ENCODE data around the gene CCSER2.

Gene CCSER2

DNA sequence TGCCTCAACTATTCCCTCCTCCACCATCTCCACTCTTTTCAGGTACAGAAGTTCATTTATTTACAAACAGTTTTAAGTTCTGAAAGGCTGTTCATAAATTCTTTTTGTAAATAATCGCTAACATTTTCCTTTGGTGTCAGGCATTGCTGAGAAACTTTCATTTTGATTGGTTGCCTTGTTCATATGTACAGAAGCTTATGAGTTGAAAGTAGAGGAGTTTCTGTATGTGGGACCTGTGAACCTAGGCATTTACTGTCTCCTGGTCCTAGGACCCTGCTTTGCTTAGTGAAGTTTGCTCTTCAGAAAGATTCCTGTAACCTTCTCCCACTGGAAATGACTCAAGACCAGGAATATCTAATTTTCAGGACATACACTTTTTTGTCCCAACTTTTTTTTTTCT is 30.4 kb downstream of the CCSER2 start:
- Histone ChIP-seq H3K27ac (ENCODE audit: insufficient read depth, low read length, poor library complexity, severe bottlenecking) (no peak overlapping the region), H3K27me3 (replicated peaks; ENCODE audit: control insufficient read depth, insufficient read depth, low read length, poor library complexity, severe bottlenecking) (no peaks in the 10 kb centered on the region), H3K4me1 (ENCODE audit: control insufficient read depth, insufficient read depth, low read length, poor library complexity, severe bottlenecking) (peaks cover 9% of the 10 kb centered on the region), H3K36me3 (ENCODE audit: control insufficient read depth, insufficient read depth, low read length) (no peaks in the 10 kb centered on the region), H3K9me3 (ENCODE audit: control insufficient read depth, low read length) (no peaks in the 10 kb centered on the region), H3K4me3 (ENCODE audit: insufficient read depth, low read depth, low read length, poor library complexity, severe bottlenecking) (no peak overlapping the region)
- no peak for DNase-seq

DNA sequence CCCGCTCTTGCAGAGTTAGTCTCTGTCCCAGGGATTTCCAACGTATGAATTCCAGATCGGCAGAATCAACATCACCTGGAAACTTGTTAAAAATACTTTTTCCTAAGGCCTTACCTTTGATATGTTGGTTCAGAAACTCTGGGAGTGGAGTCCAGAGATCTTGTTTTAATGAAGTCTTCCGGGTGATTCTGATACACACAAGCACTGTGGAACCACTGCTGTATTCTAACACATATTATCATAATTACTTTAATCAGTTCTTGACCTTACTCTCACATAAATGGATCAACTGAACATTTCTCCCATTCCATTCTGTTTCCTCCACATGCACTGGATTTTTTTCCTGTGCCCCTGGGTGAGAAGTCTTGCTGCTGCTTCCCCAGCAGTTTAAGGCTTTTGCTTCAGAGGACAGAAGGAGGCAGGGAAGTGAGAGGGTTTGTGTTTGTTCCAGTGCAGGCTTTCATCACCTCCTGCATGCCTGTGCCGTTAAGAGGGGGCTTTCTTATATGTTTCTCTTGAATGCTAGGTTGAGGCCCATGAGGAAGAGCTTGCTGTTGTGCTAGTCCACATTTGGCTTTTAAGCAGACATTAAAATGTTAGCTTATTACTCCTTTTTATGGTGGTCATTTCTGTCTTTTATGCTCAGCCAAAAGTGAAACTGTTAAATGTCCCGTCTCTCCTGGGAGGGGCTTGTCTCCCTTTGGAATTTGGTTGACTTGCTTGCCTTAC is 32.4 kb downstream of the CCSER2 start:
- Histone ChIP-seq H3K4me1 (ENCODE audit: control insufficient read depth, insufficient read depth, low read length, poor library complexity, severe bottlenecking) (peaks cover 9% of the 10 kb centered on the region), H3K9me3 (ENCODE audit: control insufficient read depth, low read length) (no peaks in the 10 kb centered on the region), H3K4me3 (ENCODE audit: insufficient read depth, low read depth, low read length, poor library complexity, severe bottlenecking) (no peak overlapping the region), H3K27me3 (replicated peaks; ENCODE audit: control insufficient read depth, insufficient read depth, low read length, poor library complexity, severe bottlenecking) (no peaks in the 10 kb centered on the region), H3K27ac (ENCODE audit: insufficient read depth, low read length, poor library complexity, severe bottlenecking) (no peak overlapping the region), H3K36me3 (ENCODE audit: control insufficient read depth, insufficient read depth, low read length) (no peaks in the 10 kb centered on the region)
- DNase-seq, result no peak

DNA sequence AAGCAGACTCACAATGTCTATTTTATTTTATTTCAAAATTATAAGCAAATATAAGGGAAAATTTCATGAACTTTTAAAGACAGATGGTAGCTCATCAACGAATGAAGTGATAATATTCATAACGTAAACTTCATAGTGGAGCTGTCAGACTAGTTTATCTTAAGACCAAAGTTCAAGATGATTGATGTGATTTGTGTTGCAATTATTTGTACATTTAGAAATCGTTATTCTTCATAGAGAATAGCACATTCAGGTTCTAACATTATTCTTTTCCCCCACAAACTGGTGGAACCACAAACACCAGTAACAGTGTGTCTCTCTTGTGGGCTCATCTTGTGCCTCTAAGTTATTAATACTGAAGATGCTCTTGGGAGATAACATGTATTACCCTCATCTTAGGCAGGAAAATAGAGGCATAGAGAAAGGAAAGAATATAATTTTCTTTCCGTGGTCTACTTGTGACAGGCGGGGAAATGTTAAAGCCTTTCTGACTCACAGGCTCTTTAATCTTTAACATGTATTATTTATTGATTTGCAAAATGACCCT is 37.0 kb downstream of the CCSER2 start:
- no peaks in the 10 kb centered on the region for H3K9me3 ChIP-seq (ENCODE audit: control insufficient read depth, low read length)
- no peak for DNase-seq
- no peaks in the 10 kb centered on the region for H3K27me3 ChIP-seq (replicated peaks; ENCODE audit: control insufficient read depth, insufficient read depth, low read length, poor library complexity, severe bottlenecking)
- H3K4me1 ChIP-seq (ENCODE audit: control insufficient read depth, insufficient read depth, low read length, poor library complexity, severe bottlenecking), result peaks cover 3% of the 10 kb centered on the region
- H3K4me3 ChIP-seq (ENCODE audit: insufficient read depth, low read depth, low read length, poor library complexity, severe bottlenecking), result no peak overlapping the region
- no peak overlapping the region for H3K27ac ChIP-seq (ENCODE audit: insufficient read depth, low read length, poor library complexity, severe bottlenecking)
- H3K36me3 ChIP-seq (ENCODE audit: control insufficient read depth, insufficient read depth, low read length), result no peaks in the 10 kb centered on the region

DNA sequence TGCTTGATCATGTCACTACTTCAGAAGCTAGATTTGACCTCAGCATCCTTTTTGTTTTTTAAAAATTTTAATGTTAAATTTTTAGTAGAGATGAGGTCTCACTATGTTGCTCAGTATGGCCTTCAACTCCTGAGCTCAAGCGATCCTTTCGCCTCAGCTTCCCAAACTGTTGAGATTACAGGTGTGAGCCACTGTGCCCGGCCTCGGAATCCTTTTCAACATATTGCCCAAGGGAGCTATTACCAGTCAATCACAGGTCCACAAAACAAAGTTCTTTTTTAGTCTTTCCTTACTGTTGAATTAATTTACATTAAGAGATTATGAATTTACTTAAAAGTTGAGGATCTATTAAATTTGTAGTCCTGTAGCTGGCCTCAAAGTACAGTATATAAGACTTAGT is 37.7 kb downstream of the CCSER2 start:
- H3K9me3 ChIP-seq (ENCODE audit: control insufficient read depth, low read length), result no peaks in the 10 kb centered on the region
- H3K4me1 ChIP-seq (ENCODE audit: control insufficient read depth, insufficient read depth, low read length, poor library complexity, severe bottlenecking), result peaks cover 3% of the 10 kb centered on the region
- H3K36me3 ChIP-seq (ENCODE audit: control insufficient read depth, insufficient read depth, low read length), result peaks cover 2% of the 10 kb centered on the region

DNA sequence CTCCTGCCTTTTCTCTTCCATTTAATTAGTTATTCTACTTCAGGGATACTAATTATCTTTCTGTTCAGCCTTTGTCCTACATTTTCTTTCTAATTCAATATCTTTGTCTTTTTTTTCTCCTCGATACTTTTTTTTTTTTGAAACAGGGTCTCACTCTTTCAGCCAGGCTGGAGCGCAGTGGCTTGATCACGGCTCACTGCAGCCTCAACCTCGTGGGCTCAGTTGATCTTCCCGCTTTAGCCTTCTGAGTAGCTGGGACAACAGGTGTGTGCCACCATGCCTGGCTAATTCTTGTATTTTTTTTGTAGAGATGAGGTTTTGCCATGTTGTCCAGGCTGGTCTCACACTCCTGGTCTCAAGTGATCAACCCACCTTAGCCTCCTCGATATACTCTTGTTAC is 38.9 kb downstream of the CCSER2 start:
- no peak overlapping the region for H3K27ac ChIP-seq (ENCODE audit: insufficient read depth, low read length, poor library complexity, severe bottlenecking)
- no peaks in the 10 kb centered on the region for H3K9me3 ChIP-seq (ENCODE audit: control insufficient read depth, low read length)
- H3K27me3 ChIP-seq (replicated peaks; ENCODE audit: control insufficient read depth, insufficient read depth, low read length, poor library complexity, severe bottlenecking), result no peaks in the 10 kb centered on the region
- peaks cover 11% of the 10 kb centered on the region for H3K36me3 ChIP-seq (ENCODE audit: control insufficient read depth, insufficient read depth, low read length)
- H3K4me3 ChIP-seq (ENCODE audit: insufficient read depth, low read depth, low read length, poor library complexity, severe bottlenecking), result no peak overlapping the region
- no peaks in the 10 kb centered on the region for H3K4me1 ChIP-seq (ENCODE audit: control insufficient read depth, insufficient read depth, low read length, poor library complexity, severe bottlenecking)
- no peak for DNase-seq

More for the DNA sequence above, 37.7 kb downstream of the CCSER2 start:
- Histone ChIP-seq H3K27ac (ENCODE audit: insufficient read depth, low read length, poor library complexity, severe bottlenecking) (no peak overlapping the region), H3K27me3 (replicated peaks; ENCODE audit: control insufficient read depth, insufficient read depth, low read length, poor library complexity, severe bottlenecking) (no peaks in the 10 kb centered on the region), H3K4me3 (ENCODE audit: insufficient read depth, low read depth, low read length, poor library complexity, severe bottlenecking) (no peak overlapping the region)
- no peak for DNase-seq

DNA sequence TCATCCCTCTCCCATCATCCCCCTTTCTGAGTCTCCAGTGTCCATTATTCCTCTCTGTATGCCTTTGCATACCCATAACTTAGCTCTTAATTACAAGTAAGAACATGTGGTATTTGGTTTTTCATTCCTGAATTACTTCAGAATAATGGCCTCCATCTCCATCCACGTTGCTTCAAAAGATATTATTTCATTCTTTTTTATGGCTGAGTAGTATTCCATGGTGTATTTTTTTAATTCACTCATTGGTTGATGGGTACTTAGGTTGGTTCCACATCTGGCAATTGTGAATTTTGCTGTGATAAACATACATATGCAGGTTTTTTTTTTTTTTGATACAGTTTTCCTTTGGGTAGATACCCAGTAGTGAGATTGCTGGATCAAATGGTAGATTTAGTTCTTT is 40.4 kb downstream of the CCSER2 start:
- H3K27me3 ChIP-seq (replicated peaks; ENCODE audit: control insufficient read depth, insufficient read depth, low read length, poor library complexity, severe bottlenecking), result no peaks in the 10 kb centered on the region
- H3K9me3 ChIP-seq (ENCODE audit: control insufficient read depth, low read length), result no peaks in the 10 kb centered on the region
- no peaks in the 10 kb centered on the region for H3K4me1 ChIP-seq (ENCODE audit: control insufficient read depth, insufficient read depth, low read length, poor library complexity, severe bottlenecking)
- DNase-seq, result no peak
- H3K4me3 ChIP-seq (ENCODE audit: insufficient read depth, low read depth, low read length, poor library complexity, severe bottlenecking), result no peak overlapping the region
- H3K36me3 ChIP-seq (ENCODE audit: control insufficient read depth, insufficient read depth, low read length), result peaks cover 17% of the 10 kb centered on the region
- no peak overlapping the region for H3K27ac ChIP-seq (ENCODE audit: insufficient read depth, low read length, poor library complexity, severe bottlenecking)

DNA sequence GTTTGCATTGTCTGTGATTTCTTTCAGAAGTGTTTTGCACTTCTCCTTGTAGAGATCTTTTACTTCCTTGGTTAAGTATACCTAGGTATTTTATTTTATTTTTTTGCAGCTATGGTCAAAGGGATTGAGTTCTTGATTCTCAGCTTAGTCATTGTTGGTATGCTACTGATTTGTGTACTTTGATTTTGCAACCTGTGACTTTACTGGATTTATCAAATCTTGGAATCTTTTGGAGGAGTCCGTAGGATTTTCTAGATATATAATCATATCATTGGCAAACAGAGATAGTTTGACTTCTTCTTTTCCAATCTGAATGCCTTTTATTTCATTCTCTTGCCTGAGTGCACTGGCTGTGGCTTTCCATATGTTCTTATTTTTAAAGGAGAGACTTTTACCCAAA is 41.9 kb downstream of the CCSER2 start:
- Histone ChIP-seq H3K27ac (ENCODE audit: insufficient read depth, low read length, poor library complexity, severe bottlenecking) (no peak overlapping the region), H3K27me3 (replicated peaks; ENCODE audit: control insufficient read depth, insufficient read depth, low read length, poor library complexity, severe bottlenecking) (no peaks in the 10 kb centered on the region), H3K9me3 (ENCODE audit: control insufficient read depth, low read length) (no peaks in the 10 kb centered on the region), H3K36me3 (ENCODE audit: control insufficient read depth, insufficient read depth, low read length) (peaks cover 20% of the 10 kb centered on the region), H3K4me3 (ENCODE audit: insufficient read depth, low read depth, low read length, poor library complexity, severe bottlenecking) (no peak overlapping the region), H3K4me1 (ENCODE audit: control insufficient read depth, insufficient read depth, low read length, poor library complexity, severe bottlenecking) (no peaks in the 10 kb centered on the region)
- DNase-seq, result no peak

DNA sequence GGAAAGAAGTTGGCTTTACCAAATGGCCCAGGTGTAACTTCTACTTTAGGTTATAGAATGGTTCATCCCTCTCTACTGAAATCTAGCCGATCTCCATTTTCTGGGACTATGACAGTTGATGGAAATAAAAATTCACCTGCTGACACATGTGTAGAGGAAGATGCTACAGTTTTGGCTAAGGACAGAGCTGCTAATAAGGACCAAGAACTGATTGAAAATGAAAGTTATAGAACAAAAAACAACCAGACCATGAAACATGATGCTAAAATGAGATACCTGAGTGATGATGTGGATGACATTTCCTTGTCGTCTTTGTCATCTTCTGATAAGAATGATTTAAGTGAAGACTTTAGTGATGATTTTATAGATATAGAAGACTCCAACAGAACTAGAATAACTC is 43.6 kb downstream of the CCSER2 start:
- Histone ChIP-seq H3K27me3 (replicated peaks; ENCODE audit: control insufficient read depth, insufficient read depth, low read length, poor library complexity, severe bottlenecking) (no peaks in the 10 kb centered on the region), H3K4me1 (ENCODE audit: control insufficient read depth, insufficient read depth, low read length, poor library complexity, severe bottlenecking) (no peaks in the 10 kb centered on the region), H3K4me3 (ENCODE audit: insufficient read depth, low read depth, low read length, poor library complexity, severe bottlenecking) (no peak overlapping the region), H3K27ac (ENCODE audit: insufficient read depth, low read length, poor library complexity, severe bottlenecking) (no peak overlapping the region), H3K36me3 (ENCODE audit: control insufficient read depth, insufficient read depth, low read length) (peaks cover 20% of the 10 kb centered on the region), H3K9me3 (ENCODE audit: control insufficient read depth, low read length) (no peaks in the 10 kb centered on the region)
- DNase-seq, result no peak

DNA sequence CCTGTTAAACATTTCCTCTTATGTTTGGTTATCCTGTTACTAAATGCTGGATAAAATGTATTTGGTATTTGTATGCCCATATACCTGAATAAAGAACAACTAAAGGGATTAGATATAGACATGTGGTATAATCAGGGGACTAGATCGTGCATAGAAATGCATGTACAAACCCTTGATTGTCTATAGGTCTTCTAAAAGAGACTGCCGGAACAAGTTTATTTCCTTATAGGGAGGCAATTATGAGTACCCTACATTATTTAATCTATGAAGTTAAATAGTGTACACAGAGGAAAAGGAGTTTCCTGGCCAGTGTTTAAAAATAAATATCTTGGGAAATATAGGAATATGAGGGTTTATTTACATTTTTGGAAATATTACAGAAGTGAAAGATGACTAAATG is 44.6 kb downstream of the CCSER2 start:
- DNase-seq, result no peak
- no peaks in the 10 kb centered on the region for H3K27me3 ChIP-seq (replicated peaks; ENCODE audit: control insufficient read depth, insufficient read depth, low read length, poor library complexity, severe bottlenecking)
- H3K36me3 ChIP-seq (ENCODE audit: control insufficient read depth, insufficient read depth, low read length), result peaks cover 20% of the 10 kb centered on the region
- H3K4me1 ChIP-seq (ENCODE audit: control insufficient read depth, insufficient read depth, low read length, poor library complexity, severe bottlenecking), result no peaks in the 10 kb centered on the region
- H3K9me3 ChIP-seq (ENCODE audit: control insufficient read depth, low read length), result no peaks in the 10 kb centered on the region
- no peak overlapping the region for H3K27ac ChIP-seq (ENCODE audit: insufficient read depth, low read length, poor library complexity, severe bottlenecking)
- H3K4me3 ChIP-seq (ENCODE audit: insufficient read depth, low read depth, low read length, poor library complexity, severe bottlenecking), result no peak overlapping the region

DNA sequence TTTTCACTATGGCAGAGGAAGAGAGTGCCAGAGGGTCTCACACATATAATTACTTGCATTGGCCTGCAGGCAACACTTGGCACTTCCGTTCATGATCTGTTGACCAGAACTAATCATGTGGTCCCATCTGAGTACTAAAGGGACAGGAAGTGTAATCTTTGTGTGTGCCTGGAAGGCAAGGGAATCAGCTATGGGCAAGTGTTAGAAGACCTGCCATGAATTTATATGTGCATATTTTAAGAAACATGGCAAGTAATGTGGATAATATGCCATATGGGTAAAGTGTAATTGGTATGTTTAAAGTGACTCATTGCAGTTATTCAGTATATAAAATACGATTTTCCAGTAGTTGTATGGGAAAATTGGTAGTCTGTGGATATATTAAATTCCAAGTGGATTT is 46.1 kb downstream of the CCSER2 start:
- Histone ChIP-seq H3K36me3 (ENCODE audit: control insufficient read depth, insufficient read depth, low read length) (peaks cover 20% of the 10 kb centered on the region), H3K4me3 (ENCODE audit: insufficient read depth, low read depth, low read length, poor library complexity, severe bottlenecking) (no peak overlapping the region), H3K27ac (ENCODE audit: insufficient read depth, low read length, poor library complexity, severe bottlenecking) (no peak overlapping the region), H3K27me3 (replicated peaks; ENCODE audit: control insufficient read depth, insufficient read depth, low read length, poor library complexity, severe bottlenecking) (no peaks in the 10 kb centered on the region), H3K9me3 (ENCODE audit: control insufficient read depth, low read length) (no peaks in the 10 kb centered on the region), H3K4me1 (ENCODE audit: control insufficient read depth, insufficient read depth, low read length, poor library complexity, severe bottlenecking) (no peaks in the 10 kb centered on the region)
- no peak for DNase-seq
